IMR-90 (cell line): ENCODE measurements around the gene SPAG7. TPM values are rescaled to one million over a fixed set of nuclear protein-coding genes. Genes with fewer than 3 reads are reported as not detected.

Experiments
- ATAC-seq: fragments of 200-7000 bp; cut with Tn5 transposase; 2 replicates; pipeline ENCODE4 v1.9.1; 2020; ENCODE audit warnings: low read depth, mild to moderate bottlenecking, moderate library complexity
- BruUV-seq: library from RNA; stranded (reverse); fragments of 400-500 nt; replicated peaks from 2 replicates; lab custom pipeline; 2021; lab: Mats Ljungman, UMichigan
- CTCF ChIA-PET: fragments of 300-600 bp; formaldehyde crosslinking; extraction: SDS; loops from one replicate; lab custom pipeline; 2021; ENCODE audit warnings: antibody characterized with exemption; lab: Yijun Ruan, JAX
- POLR2A ChIA-PET: fragments of 300-600 bp; sonication (Branson Sonifier 250); formaldehyde crosslinking; loops from one replicate; lab custom pipeline; 2022; ENCODE audit warnings: antibody characterized with exemption; ENCODE audit not compliant: unreplicated experiment; lab: Charles Lee
- DNase-seq: peaks from one replicate; pipeline ENCODE4 v3.0.0; 2013
- H2AFZ ChIP-seq: replicated peaks from 2 replicates; pipeline ENCODE3; 2013; ENCODE audit warnings: low read length, mild to moderate bottlenecking; ENCODE audit not compliant: poor library complexity
- H2AK5ac ChIP-seq: 2 replicates; pipeline ENCODE4 v1.6.1; 2013; ENCODE audit warnings: low read depth, low read length, inconsistent platforms
- H2AK9ac ChIP-seq: replicated peaks from 2 replicates; pipeline ENCODE3; 2013; ENCODE audit warnings: mild to moderate bottlenecking, low read depth, low read length, moderate library complexity; ENCODE audit not compliant: poor library complexity
- H2BK120ac ChIP-seq: 2 replicates; pipeline ENCODE4 v1.6.1; 2013; ENCODE audit warnings: low read depth, low read length, inconsistent platforms
- H2BK15ac ChIP-seq: 3 replicates; pipeline ENCODE4 v1.6.1; 2013; ENCODE audit warnings: low read depth, low read length, inconsistent platforms
- H2BK20ac ChIP-seq: 2 replicates; pipeline ENCODE4 v1.6.1; 2013; ENCODE audit warnings: low read depth, mild to moderate bottlenecking, inconsistent platforms, low read length, moderate library complexity
- H2BK5ac ChIP-seq: 2 replicates; pipeline ENCODE4 v1.6.1; 2013; ENCODE audit warnings: mild to moderate bottlenecking, low read depth, low read length, inconsistent platforms; ENCODE audit not compliant: poor library complexity, severe bottlenecking
- H3K14ac ChIP-seq: replicated peaks from 2 replicates; pipeline ENCODE4 v1.6.1; 2013; ENCODE audit warnings: low read depth, low read length, inconsistent platforms
- H3K18ac ChIP-seq: 2 replicates; pipeline ENCODE4 v1.6.1; 2013; ENCODE audit warnings: low read depth, low read length, control low read depth
- H3K23ac ChIP-seq: 2 replicates; pipeline ENCODE4 v1.6.1; 2013; ENCODE audit warnings: low read depth, low read length, inconsistent platforms
- H3K27ac ChIP-seq: 2 replicates; pipeline ENCODE4 v1.5.1; 2013; ENCODE audit warnings: mild to moderate bottlenecking, control low read depth, low read length; ENCODE audit not compliant: insufficient read depth
- H3K27me3 ChIP-seq: 2 replicates; pipeline ENCODE4 v1.6.1; 2013; ENCODE audit warnings: low read length; ENCODE audit not compliant: control insufficient read depth, insufficient read depth
- H3K36me3 ChIP-seq: 2 replicates; pipeline ENCODE4 v1.6.1; 2013; ENCODE audit warnings: low read length, mixed read lengths; ENCODE audit not compliant: control insufficient read depth, insufficient read depth
- H3K4ac ChIP-seq: 2 replicates; pipeline ENCODE4 v1.6.1; 2013; ENCODE audit warnings: low read depth, low read length, inconsistent platforms
- H3K4me1 ChIP-seq: 2 replicates; pipeline ENCODE4 v1.6.1; 2013; ENCODE audit warnings: low read length, mixed read lengths; ENCODE audit not compliant: control insufficient read depth, insufficient read depth
- H3K4me2 ChIP-seq: 2 replicates; pipeline ENCODE4 v1.6.1; 2013; ENCODE audit warnings: low read depth, mild to moderate bottlenecking, control low read depth, low read length, moderate library complexity
- H3K4me3 ChIP-seq: 2 replicates; pipeline ENCODE4 v1.5.1; 2013; ENCODE audit warnings: low read depth, mild to moderate bottlenecking, control low read depth, low read length, moderate library complexity; ENCODE audit not compliant: insufficient read depth
- H3K56ac ChIP-seq: 2 replicates; pipeline ENCODE4 v1.6.1; 2013; ENCODE audit warnings: low read length, inconsistent platforms; ENCODE audit not compliant: insufficient read depth; ENCODE audit errors: extremely low read depth
- H3K79me1 ChIP-seq, 2 experiments: 2 replicates each; pipeline ENCODE4 v1.6.1; 2013; ENCODE audit warnings: low read length in 2 of 2, inconsistent platforms in 1 of 2, low read depth in 1 of 2
- H3K9ac ChIP-seq: 2 replicates; pipeline ENCODE4 v1.6.1; 2013; ENCODE audit warnings: low read depth, low read length, control low read depth
- H3K9me1 ChIP-seq: 2 replicates; pipeline ENCODE4 v1.6.1; 2013; ENCODE audit warnings: low read length, inconsistent platforms; ENCODE audit not compliant: insufficient read depth
- H3K9me3 ChIP-seq: 2 replicates; pipeline ENCODE4 v1.6.1; 2013; ENCODE audit warnings: low read length; ENCODE audit not compliant: control insufficient read depth, insufficient read depth
- H4K20me1 ChIP-seq: 2 replicates; pipeline ENCODE4 v1.6.1; 2013; ENCODE audit warnings: low read length, inconsistent platforms; ENCODE audit not compliant: insufficient read depth
- H4K5ac ChIP-seq: 2 replicates; pipeline ENCODE4 v1.6.1; 2013; ENCODE audit warnings: mild to moderate bottlenecking, low read depth, low read length, control low read depth
- H4K8ac ChIP-seq, 2 experiments: 2 replicates each; pipeline ENCODE4 v1.6.1; 2013; ENCODE audit warnings: low read depth in 2 of 2, low read length in 2 of 2, control low read depth in 1 of 2, inconsistent platforms in 1 of 2
- H4K91ac ChIP-seq: 2 replicates; pipeline ENCODE4 v1.6.1; 2013; ENCODE audit warnings: low read depth, low read length, inconsistent platforms; ENCODE audit not compliant: insufficient read depth
- BHLHE40 ChIP-seq: fragments of 150-350 bp; IDR thresholded peaks from 2 replicates; pipeline ENCODE4 v1.6.1; 2016; ENCODE audit warnings: mild to moderate bottlenecking, low read depth, low read length
- CEBPB ChIP-seq: IDR thresholded peaks from 2 replicates; pipeline ENCODE4 v1.6.1; 2012; ENCODE audit warnings: low read depth, low read length, improper control_type of control experiment
- CHD1 ChIP-seq: IDR thresholded peaks from 2 replicates; pipeline ENCODE4 v1.6.1; 2012; ENCODE audit warnings: low read depth, low read length, improper control_type of control experiment
- CTCF ChIP-seq: conservative IDR thresholded peaks from 2 replicates; pipeline ENCODE4 v1.5.1; 2012; ENCODE audit warnings: mild to moderate bottlenecking, low read depth, low read length, improper control_type of control experiment
- ELK1 ChIP-seq: fragments of 150-350 bp; IDR thresholded peaks from 2 replicates; pipeline ENCODE4 v1.6.1; 2016; ENCODE audit warnings: low read depth, mild to moderate bottlenecking, low read length, moderate library complexity, borderline replicate concordance
- FOS ChIP-seq: fragments of 150-350 bp; IDR thresholded peaks from 2 replicates; pipeline ENCODE4 v1.6.1; 2016; ENCODE audit warnings: low read depth, low read length
- MAFK ChIP-seq: IDR thresholded peaks from 2 replicates; pipeline ENCODE4 v1.6.1; 2012; ENCODE audit warnings: low read depth, low read length, improper control_type of control experiment
- MAZ ChIP-seq: IDR thresholded peaks from 2 replicates; pipeline ENCODE4 v1.6.1; 2012; ENCODE audit warnings: low read depth, mild to moderate bottlenecking, low read length, improper control_type of control experiment, moderate library complexity, borderline replicate concordance
- MXI1 ChIP-seq: IDR thresholded peaks from 2 replicates; pipeline ENCODE4 v1.6.1; 2012; ENCODE audit warnings: low read depth, mild to moderate bottlenecking, low read length, moderate library complexity, borderline replicate concordance
- NFE2L2 ChIP-seq: fragments of 150-350 bp; IDR thresholded peaks from 2 replicates; pipeline ENCODE4 v1.6.1; 2016; ENCODE audit warnings: low read depth, mild to moderate bottlenecking, low read length
- POLR2A ChIP-seq: IDR thresholded peaks from 2 replicates; pipeline ENCODE4 v1.6.1; 2012; ENCODE audit warnings: mild to moderate bottlenecking, low read depth, low read length
- RAD21 ChIP-seq: IDR thresholded peaks from 2 replicates; pipeline ENCODE4 v1.6.1; 2012; ENCODE audit warnings: low read length, improper control_type of control experiment
- RCOR1 ChIP-seq: IDR thresholded peaks from 2 replicates; pipeline ENCODE4 v1.6.1; 2012; ENCODE audit warnings: mild to moderate bottlenecking, low read length, improper control_type of control experiment; ENCODE audit not compliant: insufficient replicate concordance
- RFX5 ChIP-seq: IDR thresholded peaks from 2 replicates; pipeline ENCODE4 v1.8.0; 2012; ENCODE audit warnings: low read depth, mild to moderate bottlenecking, low read length, moderate library complexity
- WGBS, 2 experiments: methylation state at CpG; one replicate each; pipeline versions ENCODE4 v1.1.5 to v1.1.7; 2013; ENCODE audit warnings: missing lambda C conversion rate in 2 of 2; ENCODE audit not compliant: insufficient read length in 1 of 2; ENCODE audit errors: extremely low coverage in 2 of 2; 5-methylcytosine and 5-hydroxymethylcytosine counted together
- dilution Hi-C: fragments of 300-500 bp; cut with HindIII; formaldehyde crosslinking; loops from one replicate; pipeline ENCODE4 v1.14.3; 2018; ENCODE audit warnings: low sequenced_read_pairs; ENCODE audit not compliant: unreplicated experiment
- in situ Hi-C: fragments of 300-500 bp; cut with MboI; formaldehyde crosslinking; loops from 3 replicates; pipeline ENCODE4 v1.14.3; 2019; ENCODE audit warnings: low sequenced_read_pairs, inconsistent platforms, mixed read lengths
- intact Hi-C: fragments of 100-400 bp; cut with micrococcal nuclease; formaldehyde crosslinking; loops from 2 replicates; pipeline ENCODE4 v1.10.0; 2022
- polyA plus RNA-seq, 3 experiments: library from polyadenylated mRNA; depleted of rRNA; stranded (reverse); fragments of >200 nt; gene quantifications; 2 replicates each; pipeline ENCODE4 v1.2.3, GENCODE V29; 2012; ENCODE audit warnings: low replicate concordance in 1 of 3
- total RNA-seq: library from RNA; depleted of rRNA; stranded (reverse); fragments of >200 nt; gene quantifications from 2 replicates; pipeline ENCODE4 v1.2.3, GENCODE V29; 2012

Gene SPAG7
- total and polyA plus RNA-seq, 2 of the 4 experiments (the other 2 are of a cell fraction) = 50.2 to 108 TPM

- ATAC-seq = peak; percentile 63
- peak within 1 kb of the TSS; percentile 98 for H3K4me3 ChIP-seq
- POLR2A ChIA-PET = interaction anchor here (0.6 to 3.5 kb wide), 5 partner anchors 8 to 82 kb away, joined by 3 to 19 read pairs (median 7); partner anchors contain the start of genes KIF1C and SPAG7
- H3K9me3 ChIP-seq = no peaks in the 10 kb centered on the region
- H3K79me1 ChIP-seq = peaks cover 17 to 39% of the 10 kb centered on the region in 2 experiments; a peak in 3 of 4 replicates
- in situ Hi-C loops (no loop called here), dilution Hi-C loops (no loop called here), intact Hi-C loops (loop anchor here (1.0 kb wide), 2 partner anchors 19 to 39 kb away; partner anchors contain the start of genes CAMTA2 and SPAG7)
- peak within 1 kb of the TSS; percentile 88 for H3K18ac ChIP-seq
- peak within 1 kb of the TSS; percentile 88 for H3K4me2 ChIP-seq
- H3K23ac ChIP-seq = peak within 1 kb of the TSS; percentile 94
- peak within 1 kb of the TSS; percentile 95 to 99 for H4K8ac ChIP-seq
- BruUV-seq = no TSS peak
- WGBS, 2 experiments = 0% methylated on average over 13 of the region's 59 CpGs; no CpG with 5 or more reads in 1 of the 2 experiments
- peak within 1 kb of the TSS; percentile 91; the same call in 1 of the 3 replicates for H2BK15ac ChIP-seq
- H2AK9ac ChIP-seq = peak within 1 kb of the TSS; percentile 100
- H3K56ac ChIP-seq = peak within 1 kb of the TSS; percentile 98
- peaks cover 22% of the 10 kb centered on the region; the same call in 1 of the 2 replicates for H3K9me1 ChIP-seq
- H3K4ac ChIP-seq = peak within 1 kb of the TSS; percentile 99
- H3K36me3 ChIP-seq = peaks cover 30% of the 10 kb centered on the region
- H3K4me1 ChIP-seq = peaks cover 32% of the 10 kb centered on the region
- H2AK5ac ChIP-seq = peak within 1 kb of the TSS; percentile 99
- peak; percentile 91 for DNase-seq
- H2BK120ac ChIP-seq = peak within 1 kb of the TSS; percentile 95
- peak within 1 kb of the TSS; percentile 95 for H4K91ac ChIP-seq
- H2AFZ ChIP-seq = peak within 1 kb of the TSS; percentile 85
- peak within 1 kb of the TSS; percentile 98 for H2BK5ac ChIP-seq
- H3K14ac ChIP-seq = peak within 1 kb of the TSS; percentile 100
- H4K5ac ChIP-seq = peak within 1 kb of the TSS; percentile 81
- H3K9ac ChIP-seq = peak within 1 kb of the TSS; percentile 97
- H3K27me3 ChIP-seq = no peaks in the 10 kb centered on the region
- peak within 1 kb of the TSS; percentile 96 for H3K27ac ChIP-seq
- CTCF ChIA-PET = no interaction called here
- peaks cover 52% of the 10 kb centered on the region for H4K20me1 ChIP-seq
- peak within 1 kb of the TSS; percentile 94 for H2BK20ac ChIP-seq
- TF ChIP-seq FOS = no peak
- TF ChIP-seq MAFK = no peak; the same call in 1 of the 2 replicates
- TF ChIP-seq MAZ = peak; percentile 68
- no peak for TF ChIP-seq NFE2L2
- 0 out of 2 replicates have a peak, but pooled peaks have one; percentile 58 for TF ChIP-seq CHD1
- peak; percentile 92 for TF ChIP-seq POLR2A
- no peak for TF ChIP-seq RCOR1
- TF ChIP-seq ELK1 = no peak
- TF ChIP-seq MXI1 = peak; percentile 67; the same call in 1 of the 2 replicates
- no peak for TF ChIP-seq RAD21
- 0 out of 2 replicates have a peak, but pooled peaks have one; percentile 5 for TF ChIP-seq RFX5
- TF ChIP-seq BHLHE40 = no peak
- peak; percentile 93 for TF ChIP-seq CEBPB
- no peak for TF ChIP-seq CTCF
Observed at GRCh38 chr17:4948166-4948930, 19.3 kb downstream of the SPAG7 start, which contains the start of gene PFN1. Gene PFN1, minus strand, starts transcription at chr17:4948530. Its CDS starts 136 bp downstream, at chr17:4948394.
